B cell (primary cell): Measurements from ENCODE around the gene RAB26. TPM values are rescaled to one million over a fixed set of nuclear protein-coding genes. Genes with fewer than 3 reads are reported as not detected.
"Not testable (repeated sequence)": the region's sequence is repeated elsewhere in the genome, so short reads cannot be mapped to it uniquely, and the experiment has no call there.

Source experiments
- ATAC-seq: fragments of 200-7000 bp; cut with Tn5 transposase; one replicate; pipeline ENCODE4 v1.10.0; 2021; ENCODE audit warnings: low read depth, mild to moderate bottlenecking, moderate number of reproducible peaks, moderate library complexity
- CTCF ChIA-PET: fragments of 350-600 bp; sonication (Branson Sonifier 250); formaldehyde crosslinking; loops from one replicate; lab custom pipeline; 2021; ENCODE audit warnings: antibody characterized with exemption, inconsistent platforms; lab: Charles Lee
- POLR2A ChIA-PET: fragments of 350-600 bp; sonication (Branson Sonifier 250); formaldehyde crosslinking; loops from one replicate; lab custom pipeline; 2021; ENCODE audit warnings: antibody characterized with exemption; lab: Charles Lee
- DNase-seq: peaks from one replicate; pipeline ENCODE4 v3.0.0; 2013
- H2AFZ ChIP-seq: 2 replicates; pipeline ENCODE4 v1.6.1; 2012; ENCODE audit warnings: mild to moderate bottlenecking, low read depth, low read length; ENCODE audit not compliant: insufficient read depth, poor library complexity, severe bottlenecking
- H3K27ac ChIP-seq, 2 donors: 1 replicate in 1 of 2; 2 replicates in 1 of 2; pipeline ENCODE4 v1.5.1; 2012 to 2013; ENCODE audit warnings: low read length in 2 of 2, mild to moderate bottlenecking in 2 of 2, moderate library complexity in 1 of 2
- H3K27me3 ChIP-seq, 4 experiments: fragments of 200-600 bp in 1 of 4; sonication (generic) in 1 of 4; replicated peaks in 1 of 4; 1 replicate in 2 of 4; 2 replicates in 2 of 4; pipeline versions ENCODE4 v1.6.1 to v1.7.0; 2013 to 2016; ENCODE audit warnings: low read length in 3 of 4, mild to moderate bottlenecking in 2 of 4, mixed read lengths in 1 of 4, moderate library complexity in 1 of 4; ENCODE audit not compliant: insufficient read depth in 4 of 4, control insufficient read depth in 3 of 4; ENCODE audit errors: control extremely low read depth in 1 of 4
- H3K36me3 ChIP-seq, 2 experiments: replicated peaks in 1 of 2; 1 replicate in 1 of 2; 2 replicates in 1 of 2; pipeline versions ENCODE4 v1.6.1 to v1.7.1; 2013; ENCODE audit warnings: low read length in 1 of 2; ENCODE audit not compliant: insufficient read depth in 2 of 2, control insufficient read depth in 1 of 2; ENCODE audit errors: control extremely low read depth in 1 of 2, extremely low read depth in 1 of 2
- H3K4me1 ChIP-seq, 2 donors: fragments of 200-600 bp in 1 of 2; sonication (generic) in 1 of 2; 1 replicate in 1 of 2; 2 replicates in 1 of 2; pipeline versions ENCODE4 v1.5.1 to v1.6.1; 2013 to 2017; ENCODE audit warnings: low read length in 2 of 2; ENCODE audit not compliant: control insufficient read depth in 2 of 2, insufficient read depth in 2 of 2
- H3K4me2 ChIP-seq: replicated peaks from 2 replicates; pipeline ENCODE3; 2012; ENCODE audit warnings: mild to moderate bottlenecking, low read depth, low read length; ENCODE audit not compliant: poor library complexity, severe bottlenecking
- H3K4me3 ChIP-seq, 5 experiments: fragments of 200-600 bp in 1 of 5; sonication (generic) in 1 of 5; 1 replicate in 3 of 5; 2 replicates in 2 of 5; pipeline versions ENCODE4 v1.5.1 to v1.7.0; 2011 to 2016; ENCODE audit warnings: low read length in 4 of 5, mild to moderate bottlenecking in 4 of 5, low read depth in 2 of 5, control low read depth in 1 of 5, moderate library complexity in 1 of 5; ENCODE audit not compliant: insufficient read depth in 1 of 5; ENCODE audit errors: control extremely low read depth in 1 of 5, extremely low read depth in 1 of 5
- H3K79me2 ChIP-seq: fragments of 200-600 bp; sonication (generic); one replicate; pipeline ENCODE4 v1.6.0; 2016; ENCODE audit warnings: low read length; ENCODE audit not compliant: control insufficient read depth, insufficient read depth
- H3K9ac ChIP-seq: fragments of 200-600 bp; sonication (generic); 2 replicates; pipeline ENCODE4 v1.6.1; 2017; ENCODE audit warnings: mild to moderate bottlenecking, low read length, moderate library complexity
- H3K9me3 ChIP-seq, 3 donors: one replicate each; pipeline versions ENCODE4 v1.6.1 to v1.7.1; 2013; ENCODE audit warnings: low read length in 2 of 3; ENCODE audit not compliant: control insufficient read depth in 2 of 3, insufficient read depth in 1 of 3; ENCODE audit errors: control extremely low read depth in 1 of 3
- H4K20me1 ChIP-seq: 2 replicates; pipeline ENCODE4 v1.6.0; 2012; ENCODE audit warnings: mild to moderate bottlenecking, low read length; ENCODE audit not compliant: insufficient read depth, control insufficient read depth, poor library complexity, severe bottlenecking
- H3K27ac Mint-ChIP-seq: one replicate; pipeline ENCODE4 v1.8.0; 2021; ENCODE audit warnings: mixed read lengths
- H3K27me3 Mint-ChIP-seq: one replicate; pipeline ENCODE4 v1.8.0; 2021; ENCODE audit warnings: mixed read lengths
- H3K4me1 Mint-ChIP-seq: one replicate; pipeline ENCODE4 v1.8.0; 2021; ENCODE audit warnings: mixed read lengths
- H3K4me3 Mint-ChIP-seq: one replicate; pipeline ENCODE4 v1.8.0; 2021; ENCODE audit warnings: mixed read lengths
- H3K9me3 Mint-ChIP-seq: one replicate; pipeline ENCODE4 v1.8.0; 2022; ENCODE audit warnings: mixed read lengths; ENCODE audit not compliant: insufficient read depth
- CTCF ChIP-seq: fragments of 200-600 bp; IDR thresholded peaks from one replicate; pipeline ENCODE4 v1.8.0; 2022; ENCODE audit warnings: antibody characterized with exemption, mild to moderate bottlenecking
- EZH2 ChIP-seq: IDR thresholded peaks from 2 replicates; pipeline ENCODE4 v1.6.1; 2012; ENCODE audit warnings: borderline replicate concordance, low read depth, mild to moderate bottlenecking, moderate library complexity, low read length; ENCODE audit not compliant: insufficient read depth, poor library complexity, severe bottlenecking
- WGBS: methylation state at CpG from one replicate; pipeline ENCODE4 v1.1.5; 2013; ENCODE audit warnings: missing lambda C conversion rate; ENCODE audit not compliant: insufficient coverage; 5-methylcytosine and 5-hydroxymethylcytosine counted together
- intact Hi-C: fragments of 100-400 bp; cut with micrococcal nuclease; formaldehyde crosslinking; loops from one replicate; pipeline ENCODE4 v1.10.0; 2022
- polyA plus RNA-seq: library from polyadenylated mRNA; depleted of rRNA; stranded (reverse); fragments of >200 nt; gene quantifications from 2 replicates; pipeline ENCODE4 v1.2.3, GENCODE V29; 2012
- small RNA-seq: library from RNA; depleted of rRNA; stranded (forward); fragments of <200 nt; gene quantifications from one replicate; pipeline ENCODE3, GENCODE V24; 2012; ENCODE audit warnings: low replicate concordance, low read depth; ENCODE audit not compliant: insufficient read length
- total RNA-seq, 2 donors: library from RNA; stranded (reverse); fragments of 120-200 nt in 1 of 2; gene quantifications; 1 replicate in 1 of 2; 2 replicates in 1 of 2; pipeline versions ENCODE4 v1.2.3 to v1.2.4, GENCODE V29; 2013 to 2022

The RAB26 gene
- total and polyA plus RNA-seq, 2 donors (not counting 1 experiment from before 2014, with no cell fraction given): 0.62 to 1.2 TPM

GRCh38 chr16:2200313-2200712, 51.9 kb downstream of the RAB26 start:
- 82% methylated on average over 3 of the region's 6 CpGs for WGBS
- Histone ChIP-seq H3K79me2 (no peaks in the 10 kb centered on the region), H2AFZ (no peak overlapping the region), H3K27ac (no peak overlapping the region), H3K9ac (no peak overlapping the region), H3K9me3 (peaks cover 0 to 3% (median 0%) of the 10 kb centered on the region in 3 donors), H3K27me3 (peaks cover 0 to 30% (median 12%) of the 10 kb centered on the region in 4 experiments), H3K4me2 (no peak overlapping the region), H4K20me1 (no peaks in the 10 kb centered on the region), H3K4me3 (no peak overlapping the region), H3K36me3 (no peaks in the 10 kb centered on the region), H3K4me1 (peaks cover 13 to 19% of the 10 kb centered on the region in 2 donors)
- no peak for DNase-seq
- CTCF ChIA-PET: interaction anchor here (1.0 kb wide), 1 partner anchor 287 kb away, joined by 3 read pairs; no protein-coding TSS in a partner anchor
- Mint-ChIP-seq H3K4me3 (no peak overlapping the region), H3K27me3 (peaks cover 21% of the 10 kb centered on the region), H3K27ac (no peak overlapping the region), H3K9me3 (no peaks in the 10 kb centered on the region), H3K4me1 (peaks cover 9% of the 10 kb centered on the region)
- TF ChIP-seq CTCF (no peak), EZH2 (no peak)
- ATAC-seq: no peak
- POLR2A ChIA-PET: no interaction called here
- intact Hi-C loops: no loop called here

GRCh38 chr16:2203119-2203688, 54.8 kb downstream of the RAB26 start:
- H3K9me3 Mint-ChIP-seq, H3K27me3 ChIP-seq, H3K9ac ChIP-seq, H4K20me1 ChIP-seq, H3K4me2 ChIP-seq, H3K27ac ChIP-seq, H2AFZ ChIP-seq, intact Hi-C loops, ATAC-seq, DNase-seq, H3K4me3 ChIP-seq, H3K9me3 ChIP-seq: not testable (repeated sequence)
- peaks cover 22% of the 10 kb centered on the region for H3K79me2 ChIP-seq
- ChIA-PET POLR2A (interaction anchor here (0.5 kb wide), 1 partner anchor 47 kb away, joined by 11 read pairs; no protein-coding TSS in a partner anchor), CTCF (interaction anchor here (1.2 to 3.4 kb wide), 3 partner anchors 8 to 48 kb away, joined by 5 to 20 read pairs (median 6); partner anchors contain the start of genes ECI1 and TRAF7)
- Mint-ChIP-seq H3K27ac (peak overlapping the region; percentile 42), H3K4me1 (peaks cover 21% of the 10 kb centered on the region), H3K4me3 (peak overlapping the region; percentile 37), H3K27me3 (peaks cover 13% of the 10 kb centered on the region)
- peaks cover 12 to 22% of the 10 kb centered on the region in 2 donors for H3K4me1 ChIP-seq
- H3K36me3 ChIP-seq: peaks cover 0 to 14% of the 10 kb centered on the region in 2 experiments
- 97% methylated on average over 3 of the region's 8 CpGs for WGBS

Small RNA genes lying within 50 kb of the gene (small RNA-seq; reads per million reads assigned to genes)
- not detected for gene MIR3180-5
- not detected for gene MIR4516
- not detected for gene RF00019
- not detected for gene SNORD60

Other genes starting within 250 kb of the RAB26 start
- not detected in 2 replicates for gene HS3ST6, start 230.2 kb upstream of the RAB26 start, total RNA-seq
- gene HS3ST6, start 230.2 kb upstream of the RAB26 start, polyA plus RNA-seq: not detected in 2 replicates
- 15.2 and 17.5 TPM in 2 replicates for gene MSRB1, start 205.4 kb upstream of the RAB26 start, total RNA-seq
- 4.4 and 8.5 TPM in 2 replicates for gene MSRB1, start 205.4 kb upstream of the RAB26 start, polyA plus RNA-seq
- not detected in 2 replicates for gene RPL3L, start 193.9 kb upstream of the RAB26 start, total RNA-seq
- not detected in 2 replicates for gene RPL3L, start 193.9 kb upstream of the RAB26 start, polyA plus RNA-seq
- 63.7 and 70.4 TPM in 2 replicates for gene NDUFB10, start 189.1 kb upstream of the RAB26 start, total RNA-seq
- 76.9 and 92.6 TPM in 2 replicates for gene NDUFB10, start 189.1 kb upstream of the RAB26 start, polyA plus RNA-seq
- 3,155 and 3,261 TPM in 2 replicates for gene RPS2, start 183.8 kb upstream of the RAB26 start, total RNA-seq
- 4,202 and 6,138 TPM in 2 replicates for gene RPS2, start 183.8 kb upstream of the RAB26 start, polyA plus RNA-seq
- 0.36 and 0.76 TPM in 2 replicates for gene RNF151, start 181.8 kb upstream of the RAB26 start, total RNA-seq
- 0.13 and 0.27 TPM in 2 replicates for gene RNF151, start 181.8 kb upstream of the RAB26 start, polyA plus RNA-seq
- gene TBL3, start 176.6 kb upstream of the RAB26 start, total RNA-seq: 31.9 and 32.2 TPM in 2 replicates
- gene TBL3, start 176.6 kb upstream of the RAB26 start, polyA plus RNA-seq: 41.2 and 52.2 TPM in 2 replicates
- 0.49 and 0.74 TPM in 2 replicates for gene NOXO1, start 167.2 kb upstream of the RAB26 start, total RNA-seq
- gene NOXO1, start 167.2 kb upstream of the RAB26 start, polyA plus RNA-seq: 0.30 and 1.0 TPM in 2 replicates
- 28.2 and 30.4 TPM in 2 replicates for gene GFER, start 164.4 kb upstream of the RAB26 start, total RNA-seq
- gene GFER, start 164.4 kb upstream of the RAB26 start, polyA plus RNA-seq: 15.6 and 16.1 TPM in 2 replicates
- gene SYNGR3, start 158.7 kb upstream of the RAB26 start, total RNA-seq: 19.8 and 20.8 TPM in 2 replicates
- gene SYNGR3, start 158.7 kb upstream of the RAB26 start, polyA plus RNA-seq: 19.5 and 28.7 TPM in 2 replicates
- gene ZNF598, start 138.8 kb upstream of the RAB26 start, total RNA-seq: 49.5 and 50.3 TPM in 2 replicates
- gene ZNF598, start 138.8 kb upstream of the RAB26 start, polyA plus RNA-seq: 61.1 and 61.5 TPM in 2 replicates
- 0.70 and 1.7 TPM in 2 replicates for gene NPW, start 128.8 kb upstream of the RAB26 start, total RNA-seq
- gene NPW, start 128.8 kb upstream of the RAB26 start, polyA plus RNA-seq: 0.13 and 0.36 TPM in 2 replicates
- gene NHERF2, start 121.7 kb upstream of the RAB26 start, total RNA-seq: 1.9 and 2.2 TPM in 2 replicates
- gene NHERF2, start 121.7 kb upstream of the RAB26 start, polyA plus RNA-seq: 1.5 and 1.8 TPM in 2 replicates
- gene NTHL1, start 100.8 kb upstream of the RAB26 start, total RNA-seq: 14.1 and 17.5 TPM in 2 replicates
- 20.1 and 27.6 TPM in 2 replicates for gene NTHL1, start 100.8 kb upstream of the RAB26 start, polyA plus RNA-seq
- 188 and 194 TPM in 2 replicates for gene TSC2, start 100.6 kb upstream of the RAB26 start, total RNA-seq
- gene TSC2, start 100.6 kb upstream of the RAB26 start, polyA plus RNA-seq: 128 and 134 TPM in 2 replicates
- 103 and 116 TPM in 2 replicates for gene PKD1, start 12.7 kb upstream of the RAB26 start, total RNA-seq
- gene PKD1, start 12.7 kb upstream of the RAB26 start, polyA plus RNA-seq: 97.6 and 100 TPM in 2 replicates
- 42.3 and 50.9 TPM in 2 replicates for gene TRAF7, start 7.2 kb downstream of the RAB26 start, total RNA-seq
- gene TRAF7, start 7.2 kb downstream of the RAB26 start, polyA plus RNA-seq: 30.4 and 46.1 TPM in 2 replicates
- 0.05 TPM in 1 of 2 replicates, not detected in the other for gene CASKIN1, start 48.0 kb downstream of the RAB26 start, total RNA-seq
- 0.01 TPM in 1 of 2 replicates, not detected in the other for gene CASKIN1, start 48.0 kb downstream of the RAB26 start, polyA plus RNA-seq
- 36.1 and 39.0 TPM in 2 replicates for gene MLST8, start 56.8 kb downstream of the RAB26 start, total RNA-seq
- gene MLST8, start 56.8 kb downstream of the RAB26 start, polyA plus RNA-seq: 107 and 112 TPM in 2 replicates
- gene BRICD5, start 62.2 kb downstream of the RAB26 start, total RNA-seq: 13.1 and 18.3 TPM in 2 replicates
- gene BRICD5, start 62.2 kb downstream of the RAB26 start, polyA plus RNA-seq: 11.9 and 16.8 TPM in 2 replicates
- gene PGP, start 66.2 kb downstream of the RAB26 start, total RNA-seq: 15.1 and 16.5 TPM in 2 replicates
- 13.4 and 15.4 TPM in 2 replicates for gene PGP, start 66.2 kb downstream of the RAB26 start, polyA plus RNA-seq
- 41.8 and 43.0 TPM in 2 replicates for gene E4F1, start 75.0 kb downstream of the RAB26 start, total RNA-seq
- 70.9 and 76.2 TPM in 2 replicates for gene E4F1, start 75.0 kb downstream of the RAB26 start, polyA plus RNA-seq
- gene DNASE1L2, start 87.8 kb downstream of the RAB26 start, total RNA-seq: 1.1 and 1.6 TPM in 2 replicates
- 1.6 TPM in 2 replicates for gene DNASE1L2, start 87.8 kb downstream of the RAB26 start, polyA plus RNA-seq
- gene ECI1, start 103.0 kb downstream of the RAB26 start, total RNA-seq: 38.4 and 46.4 TPM in 2 replicates
- gene ECI1, start 103.0 kb downstream of the RAB26 start, polyA plus RNA-seq: 26.2 and 34.3 TPM in 2 replicates
- 209 and 210 TPM in 2 replicates for gene RNPS1, start 119.5 kb downstream of the RAB26 start, total RNA-seq
- 230 and 265 TPM in 2 replicates for gene RNPS1, start 119.5 kb downstream of the RAB26 start, polyA plus RNA-seq
- gene ABCA3, start 192.1 kb downstream of the RAB26 start, total RNA-seq: 5.1 and 5.4 TPM in 2 replicates
- 2.4 and 3.1 TPM in 2 replicates for gene ABCA3, start 192.1 kb downstream of the RAB26 start, polyA plus RNA-seq